ES-I3 (cell line): ENCODE results near the gene SAMD8.
"Not testable (repeated sequence)": the region's sequence is repeated elsewhere in the genome, so short reads cannot be mapped to it uniquely, and the experiment has no call there.

Experiments used
- H3K36me3 ChIP-seq: 2 replicates; pipeline ENCODE4 v1.6.1; 2013; ENCODE audit warnings: mild to moderate bottlenecking, low read length, control low read depth, moderate library complexity; ENCODE audit not compliant: insufficient read depth
- H3K4me1 ChIP-seq: 2 replicates; pipeline ENCODE4 v1.6.1; 2013; ENCODE audit warnings: mild to moderate bottlenecking, control low read depth, low read length; ENCODE audit not compliant: insufficient read depth
- H3K9ac ChIP-seq: 2 replicates; pipeline ENCODE4 v1.6.1; 2013; ENCODE audit warnings: low read depth, mild to moderate bottlenecking, low read length, moderate library complexity
- H3K9me3 ChIP-seq: 2 replicates; pipeline ENCODE4 v1.6.1; 2013; ENCODE audit warnings: mild to moderate bottlenecking, low read length, moderate library complexity; ENCODE audit not compliant: control insufficient read depth, insufficient read depth

Gene SAMD8

GRCh38 chr10:75195035-75195763 is 83.7 kb downstream of the SAMD8 start:
- Histone ChIP-seq H3K9me3 (no peaks in the 10 kb centered on the region), H3K36me3 (no peaks in the 10 kb centered on the region), H3K9ac (no peak overlapping the region), H3K4me1 (0 out of 2 replicates have a peak, but pooled peaks cover 6% of the 10 kb centered on the region)

GRCh38 chr10:75197066-75197465 is 85.6 kb downstream of the SAMD8 start:
- H3K9ac ChIP-seq, result no peak overlapping the region
- no peaks in the 10 kb centered on the region for H3K4me1 ChIP-seq

GRCh38 chr10:75197906-75198305 is 86.5 kb downstream of the SAMD8 start:
- H3K9me3 ChIP-seq, result no peaks in the 10 kb centered on the region
- H3K36me3 ChIP-seq, result no peaks in the 10 kb centered on the region
- H3K9ac ChIP-seq, result no peak overlapping the region
- no peaks in the 10 kb centered on the region; the same call in 1 of the 2 replicates for H3K4me1 ChIP-seq

More at GRCh38 chr10:75197066-75197465, 85.6 kb downstream of the SAMD8 start:
- H3K9me3 ChIP-seq, result no peaks in the 10 kb centered on the region
- H3K36me3 ChIP-seq, result no peaks in the 10 kb centered on the region

- H3K9ac ChIP-seq, H3K4me1 ChIP-seq, H3K9me3 ChIP-seq, H3K36me3 ChIP-seq: not testable (repeated sequence)
These were observed 88.5 kb downstream of the SAMD8 start for GRCh38 chr10:75199949-75200348.

GRCh38 chr10:75201793-75202307 is 90.4 kb downstream of the SAMD8 start:
- peaks cover 1% of the 10 kb centered on the region for H3K4me1 ChIP-seq
- no peak overlapping the region for H3K9ac ChIP-seq
- H3K9me3 ChIP-seq, result no peaks in the 10 kb centered on the region
- no peaks in the 10 kb centered on the region for H3K36me3 ChIP-seq

GRCh38 chr10:75202321-75203045 is 91.0 kb downstream of the SAMD8 start:
- no peak overlapping the region for H3K9ac ChIP-seq
- H3K4me1 ChIP-seq, result peaks cover 6% of the 10 kb centered on the region
- no peaks in the 10 kb centered on the region for H3K36me3 ChIP-seq
- no peaks in the 10 kb centered on the region for H3K9me3 ChIP-seq

- not testable (repeated sequence) for H3K9me3 ChIP-seq, H3K36me3 ChIP-seq, H3K9ac ChIP-seq
- H3K4me1 ChIP-seq, result peaks cover 13% of the 10 kb centered on the region
These were observed 91.7 kb downstream of the SAMD8 start for GRCh38 chr10:75203046-75203620.

- Histone ChIP-seq H3K36me3 (no peaks in the 10 kb centered on the region), H3K9ac (no peak overlapping the region), H3K9me3 (no peaks in the 10 kb centered on the region), H3K4me1 (peaks cover 17% of the 10 kb centered on the region)
These were observed 92.3 kb downstream of the SAMD8 start for GRCh38 chr10:75203724-75204123.

GRCh38 chr10:75205908-75206307 is 94.5 kb downstream of the SAMD8 start:
- Histone ChIP-seq H3K9me3 (no peaks in the 10 kb centered on the region), H3K9ac (no peak overlapping the region), H3K36me3 (no peaks in the 10 kb centered on the region), H3K4me1 (peaks cover 17% of the 10 kb centered on the region)

GRCh38 chr10:75206638-75207037 is 95.2 kb downstream of the SAMD8 start:
- H3K9ac ChIP-seq, H3K36me3 ChIP-seq, H3K9me3 ChIP-seq: not testable (repeated sequence)
- peaks cover 17% of the 10 kb centered on the region for H3K4me1 ChIP-seq

- Histone ChIP-seq H3K9me3 (no peaks in the 10 kb centered on the region), H3K36me3 (peaks cover 5% of the 10 kb centered on the region), H3K4me1 (peaks cover 17% of the 10 kb centered on the region), H3K9ac (no peak overlapping the region)
These were observed 95.8 kb downstream of the SAMD8 start for GRCh38 chr10:75207079-75207856.

GRCh38 chr10:75207857-75208144 is 96.3 kb downstream of the SAMD8 start:
- H3K9ac ChIP-seq, result no peak overlapping the region
- peaks cover 8% of the 10 kb centered on the region for H3K36me3 ChIP-seq
- H3K4me1 ChIP-seq, result peaks cover 17% of the 10 kb centered on the region
- H3K9me3 ChIP-seq, result no peaks in the 10 kb centered on the region

- Histone ChIP-seq H3K36me3 (peaks cover 8% of the 10 kb centered on the region), H3K4me1 (peaks cover 17% of the 10 kb centered on the region), H3K9me3 (no peaks in the 10 kb centered on the region), H3K9ac (no peak overlapping the region)
These were observed 96.7 kb downstream of the SAMD8 start for GRCh38 chr10:75208181-75208580.
